ENCODE results near the gene NAP1L5.

The NAP1L5 gene

GRCh38 chr4:88702782-88703181, 5.2 kb upstream of the NAP1L5 start:
- H3K9me3 ChIP-seq (ENCODE audit: control insufficient read depth, low read length): no peaks in the 10 kb centered on the region
- no peaks in the 10 kb centered on the region for H3K36me3 ChIP-seq (ENCODE audit: control insufficient read depth, insufficient read depth, low read length)
- H3K4me3 ChIP-seq (ENCODE audit: extremely low read depth, insufficient read depth, low read length, poor library complexity, severe bottlenecking): no peak overlapping the region
- H3K4me1 ChIP-seq (ENCODE audit: control insufficient read depth, insufficient read depth, low read length, poor library complexity, severe bottlenecking): peaks cover 4% of the 10 kb centered on the region
- WGBS, 2 experiments (ENCODE audit: insufficient coverage in 2 of 2): 90 to 92% methylated on average over 2 of the region's 2 CpGs
- no peak overlapping the region for H3K27ac ChIP-seq (ENCODE audit: low read depth, low read length, severe bottlenecking)

- H3K27ac ChIP-seq (ENCODE audit: low read depth, low read length, severe bottlenecking): no peak overlapping the region
- no peaks in the 10 kb centered on the region for H3K9me3 ChIP-seq (ENCODE audit: control insufficient read depth, low read length)
- no peak overlapping the region for H3K4me3 ChIP-seq (ENCODE audit: extremely low read depth, insufficient read depth, low read length, poor library complexity, severe bottlenecking)
- WGBS, 2 experiments (ENCODE audit: insufficient coverage in 2 of 2): 89 to 100% methylated on average over 3 to 7 of the region's 7 CpGs
- H3K36me3 ChIP-seq (ENCODE audit: control insufficient read depth, insufficient read depth, low read length): no peaks in the 10 kb centered on the region
- no peaks in the 10 kb centered on the region for H3K4me1 ChIP-seq (ENCODE audit: control insufficient read depth, insufficient read depth, low read length, poor library complexity, severe bottlenecking)
Measured at GRCh38 chr4:88698519-88698918, 890 bp upstream of the NAP1L5 start.

- 53 to 56% methylated on average over 13 to 15 of the region's 18 CpGs for WGBS, 2 experiments (ENCODE audit: insufficient coverage in 2 of 2)
Measured at GRCh38 chr4:88697141-88697540, 488 bp downstream of the NAP1L5 start.

GRCh38 chr4:88696630-88697029, 999 bp downstream of the NAP1L5 start:
- 80 to 100% methylated on average over 1 to 4 of the region's 7 CpGs for WGBS, 2 experiments (ENCODE audit: insufficient coverage in 2 of 2)
- H3K27ac ChIP-seq (ENCODE audit: low read depth, low read length, severe bottlenecking): no peak overlapping the region
- H3K4me3 ChIP-seq (ENCODE audit: extremely low read depth, insufficient read depth, low read length, poor library complexity, severe bottlenecking): peak overlapping the region; percentile 47
- H3K9me3 ChIP-seq (ENCODE audit: control insufficient read depth, low read length): no peaks in the 10 kb centered on the region
- H3K36me3 ChIP-seq (ENCODE audit: control insufficient read depth, insufficient read depth, low read length): no peaks in the 10 kb centered on the region
- H3K4me1 ChIP-seq (ENCODE audit: control insufficient read depth, insufficient read depth, low read length, poor library complexity, severe bottlenecking): no peaks in the 10 kb centered on the region

More at GRCh38 chr4:88697141-88697540, 488 bp downstream of the NAP1L5 start:
- peak overlapping the region; percentile 47 for H3K4me3 ChIP-seq (ENCODE audit: extremely low read depth, insufficient read depth, low read length, poor library complexity, severe bottlenecking)
- H3K36me3 ChIP-seq (ENCODE audit: control insufficient read depth, insufficient read depth, low read length): no peaks in the 10 kb centered on the region
- H3K9me3 ChIP-seq (ENCODE audit: control insufficient read depth, low read length): no peaks in the 10 kb centered on the region
- H3K27ac ChIP-seq (ENCODE audit: low read depth, low read length, severe bottlenecking): no peak overlapping the region
- no peaks in the 10 kb centered on the region for H3K4me1 ChIP-seq (ENCODE audit: control insufficient read depth, insufficient read depth, low read length, poor library complexity, severe bottlenecking)

- H3K9me3 ChIP-seq (ENCODE audit: control insufficient read depth, low read length): no peaks in the 10 kb centered on the region
- 94 to 100% methylated on average over 1 to 3 of the region's 3 CpGs for WGBS, 2 experiments (ENCODE audit: insufficient coverage in 2 of 2)
- H3K4me1 ChIP-seq (ENCODE audit: control insufficient read depth, insufficient read depth, low read length, poor library complexity, severe bottlenecking): no peaks in the 10 kb centered on the region
- H3K4me3 ChIP-seq (ENCODE audit: extremely low read depth, insufficient read depth, low read length, poor library complexity, severe bottlenecking): no peak overlapping the region
- H3K27ac ChIP-seq (ENCODE audit: low read depth, low read length, severe bottlenecking): no peak overlapping the region
- H3K36me3 ChIP-seq (ENCODE audit: control insufficient read depth, insufficient read depth, low read length): no peaks in the 10 kb centered on the region
Measured at GRCh38 chr4:88693792-88694191, 3.8 kb downstream of the NAP1L5 start.

GRCh38 chr4:88690355-88690754, 7.3 kb downstream of the NAP1L5 start:
- H3K9me3 ChIP-seq (ENCODE audit: control insufficient read depth, low read length): no peaks in the 10 kb centered on the region
- WGBS, 2 experiments (ENCODE audit: insufficient coverage in 2 of 2): no CpG with 5 or more reads among the region's 3 CpGs
- H3K36me3 ChIP-seq (ENCODE audit: control insufficient read depth, insufficient read depth, low read length): no peaks in the 10 kb centered on the region
- no peaks in the 10 kb centered on the region for H3K4me1 ChIP-seq (ENCODE audit: control insufficient read depth, insufficient read depth, low read length, poor library complexity, severe bottlenecking)
- no peak overlapping the region for H3K4me3 ChIP-seq (ENCODE audit: extremely low read depth, insufficient read depth, low read length, poor library complexity, severe bottlenecking)
- H3K27ac ChIP-seq (ENCODE audit: low read depth, low read length, severe bottlenecking): no peak overlapping the region

- no peaks in the 10 kb centered on the region for H3K9me3 ChIP-seq (ENCODE audit: control insufficient read depth, low read length)
- WGBS, 2 experiments (ENCODE audit: insufficient coverage in 2 of 2): 63 to 86% methylated on average over 2 to 4 of the region's 5 CpGs
- no peaks in the 10 kb centered on the region for H3K4me1 ChIP-seq (ENCODE audit: control insufficient read depth, insufficient read depth, low read length, poor library complexity, severe bottlenecking)
- no peak overlapping the region for H3K4me3 ChIP-seq (ENCODE audit: extremely low read depth, insufficient read depth, low read length, poor library complexity, severe bottlenecking)
- H3K27ac ChIP-seq (ENCODE audit: low read depth, low read length, severe bottlenecking): no peak overlapping the region
- no peaks in the 10 kb centered on the region for H3K36me3 ChIP-seq (ENCODE audit: control insufficient read depth, insufficient read depth, low read length)
Measured at GRCh38 chr4:88681209-88681608, 16.4 kb downstream of the NAP1L5 start.

- no peak overlapping the region for H3K27ac ChIP-seq (ENCODE audit: low read depth, low read length, severe bottlenecking)
- H3K36me3 ChIP-seq (ENCODE audit: control insufficient read depth, insufficient read depth, low read length): no peaks in the 10 kb centered on the region
- WGBS, 2 experiments (ENCODE audit: insufficient coverage in 2 of 2): no CpG with 5 or more reads among the region's 2 CpGs
- no peak overlapping the region for H3K4me3 ChIP-seq (ENCODE audit: extremely low read depth, insufficient read depth, low read length, poor library complexity, severe bottlenecking)
- no peaks in the 10 kb centered on the region for H3K9me3 ChIP-seq (ENCODE audit: control insufficient read depth, low read length)
- H3K4me1 ChIP-seq (ENCODE audit: control insufficient read depth, insufficient read depth, low read length, poor library complexity, severe bottlenecking): no peaks in the 10 kb centered on the region
Measured at GRCh38 chr4:88675543-88675942, 22.1 kb downstream of the NAP1L5 start.

GRCh38 chr4:88674979-88675378, 22.6 kb downstream of the NAP1L5 start:
- Histone ChIP-seq H3K9me3 (ENCODE audit: control insufficient read depth, low read length) (no peaks in the 10 kb centered on the region), H3K27ac (ENCODE audit: low read depth, low read length, severe bottlenecking) (no peak overlapping the region), H3K4me3 (ENCODE audit: extremely low read depth, insufficient read depth, low read length, poor library complexity, severe bottlenecking) (no peak overlapping the region), H3K36me3 (ENCODE audit: control insufficient read depth, insufficient read depth, low read length) (no peaks in the 10 kb centered on the region), H3K4me1 (ENCODE audit: control insufficient read depth, insufficient read depth, low read length, poor library complexity, severe bottlenecking) (no peaks in the 10 kb centered on the region)
- WGBS, 2 experiments (ENCODE audit: insufficient coverage in 2 of 2): 75 to 86% methylated on average over 1 of the region's 2 CpGs

GRCh38 chr4:88674565-88674964, 23.1 kb downstream of the NAP1L5 start:
- H3K36me3 ChIP-seq (ENCODE audit: control insufficient read depth, insufficient read depth, low read length): no peaks in the 10 kb centered on the region
- H3K4me3 ChIP-seq (ENCODE audit: extremely low read depth, insufficient read depth, low read length, poor library complexity, severe bottlenecking): no peak overlapping the region
- no peaks in the 10 kb centered on the region for H3K9me3 ChIP-seq (ENCODE audit: control insufficient read depth, low read length)
- H3K4me1 ChIP-seq (ENCODE audit: control insufficient read depth, insufficient read depth, low read length, poor library complexity, severe bottlenecking): no peaks in the 10 kb centered on the region
- H3K27ac ChIP-seq (ENCODE audit: low read depth, low read length, severe bottlenecking): no peak overlapping the region

GRCh38 chr4:88673886-88674285, 23.7 kb downstream of the NAP1L5 start:
- WGBS, 2 experiments (ENCODE audit: insufficient coverage in 2 of 2): 85% methylated on average over 2 of the region's 2 CpGs; no CpG with 5 or more reads in 1 of the 2 experiments
- H3K4me1 ChIP-seq (ENCODE audit: control insufficient read depth, insufficient read depth, low read length, poor library complexity, severe bottlenecking): no peaks in the 10 kb centered on the region

More at GRCh38 chr4:88673886-88674285, 23.7 kb downstream of the NAP1L5 start:
- Histone ChIP-seq H3K36me3 (ENCODE audit: control insufficient read depth, insufficient read depth, low read length) (no peaks in the 10 kb centered on the region), H3K9me3 (ENCODE audit: control insufficient read depth, low read length) (no peaks in the 10 kb centered on the region), H3K4me3 (ENCODE audit: extremely low read depth, insufficient read depth, low read length, poor library complexity, severe bottlenecking) (no peak overlapping the region), H3K27ac (ENCODE audit: low read depth, low read length, severe bottlenecking) (no peak overlapping the region)

Measured in mesodermal cell (in vitro differentiated cells).